Fibroblast of lung (primary cell): ENCODE measurements around the gene DYNLT4. TPM values are rescaled to one million over a fixed set of nuclear protein-coding genes. Genes with fewer than 3 reads are reported as not detected.

ENCODE experiments used
- DNase-seq, 2 donors: peaks; one replicate each; pipeline versions ENCODE4 v3.0.0 to v3.0.0-alpha.2; 2010; ENCODE audit warnings: low read depth in 2 of 2
- H2AFZ ChIP-seq: 2 replicates; pipeline ENCODE4 v1.5.1; 2012; ENCODE audit warnings: low read length, control low read depth, inconsistent platforms
- H3K27ac ChIP-seq: 2 replicates; pipeline ENCODE4 v1.5.1; 2011; ENCODE audit warnings: low read length, control low read depth; ENCODE audit not compliant: insufficient read depth
- H3K27me3 ChIP-seq: 2 replicates; pipeline ENCODE4 v1.5.1; 2011; ENCODE audit warnings: mild to moderate bottlenecking, low read length; ENCODE audit not compliant: control insufficient read depth, insufficient read depth
- H3K36me3 ChIP-seq: 2 replicates; pipeline ENCODE4 v1.5.1; 2011; ENCODE audit warnings: low read length; ENCODE audit not compliant: control insufficient read depth, insufficient read depth
- H3K4me1 ChIP-seq: 2 replicates; pipeline ENCODE4 v1.5.1; 2011; ENCODE audit warnings: low read length; ENCODE audit not compliant: control insufficient read depth, insufficient read depth; ENCODE audit errors: extremely low read depth
- H3K4me2 ChIP-seq: 2 replicates; pipeline ENCODE4 v1.5.1; 2011; ENCODE audit warnings: low read length, control low read depth; ENCODE audit not compliant: insufficient read depth; ENCODE audit errors: extremely low read depth
- H3K4me3 ChIP-seq, 4 experiments: fragments of 200-600 bp in 1 of 4; sonication (generic) in 1 of 4; replicated peaks in 1 of 4; 2 replicates each; pipeline ENCODE4 v1.5.1; 2011 to 2016; ENCODE audit warnings: low read length in 4 of 4, low read depth in 3 of 4, mild to moderate bottlenecking in 3 of 4, control low read depth in 2 of 4, inconsistent platforms in 1 of 4, mixed read lengths in 1 of 4; ENCODE audit not compliant: insufficient read depth in 1 of 4; ENCODE audit errors: control extremely low read depth in 1 of 4
- H3K79me2 ChIP-seq: 2 replicates; pipeline ENCODE4 v1.5.1; 2012; ENCODE audit warnings: mild to moderate bottlenecking, low read length, inconsistent platforms; ENCODE audit not compliant: control insufficient read depth, insufficient read depth
- H3K9ac ChIP-seq: 2 replicates; pipeline ENCODE4 v1.5.1; 2011; ENCODE audit warnings: mild to moderate bottlenecking, low read length, control low read depth; ENCODE audit not compliant: insufficient read depth
- H3K9me3 ChIP-seq: 2 replicates; pipeline ENCODE4 v1.5.1; 2012; ENCODE audit warnings: low read depth, low read length; ENCODE audit not compliant: control insufficient read depth, insufficient read depth
- H4K20me1 ChIP-seq: 2 replicates; pipeline ENCODE4 v1.5.1; 2011; ENCODE audit warnings: low read length; ENCODE audit not compliant: control insufficient read depth, insufficient read depth; ENCODE audit errors: extremely low read depth
- CTCF ChIP-seq, 2 donors: IDR thresholded peaks in 1 of 2; conservative IDR thresholded peaks in 1 of 2; 1 replicate in 1 of 2; 2 replicates in 1 of 2; pipeline ENCODE4 v1.5.1; 2011 to 2012; ENCODE audit warnings: low read length in 2 of 2, control low read depth in 1 of 2, inconsistent platforms in 1 of 2, low read depth in 1 of 2, mild to moderate bottlenecking in 1 of 2
- EZH2 ChIP-seq: IDR thresholded peaks from 2 replicates; pipeline ENCODE4 v1.5.1; 2012; ENCODE audit warnings: low read length, control low read depth, mild to moderate bottlenecking; ENCODE audit errors: missing control alignments
- polyA plus RNA-seq, 2 donors: library from polyadenylated mRNA; depleted of rRNA in 1 of 2; stranded (reverse) in 1 of 2; unstranded in 1 of 2; fragments of >200 nt; gene quantifications; 2 replicates each; pipeline ENCODE4 v1.2.1, GENCODE V29; 2011 to 2012; ENCODE audit warnings: missing spikeins in 1 of 2
- total RNA-seq: library from RNA; depleted of rRNA; stranded (reverse); fragments of >200 nt; gene quantifications from 2 replicates; pipeline ENCODE4 v1.2.1, GENCODE V29; 2014

The DYNLT4 gene
- total and polyA plus RNA-seq, 2 donors (not counting 1 experiment from before 2014, with no cell fraction given): 0.66 TPM; not detected in 1

- H3K4me1 ChIP-seq: no peaks in the 10 kb centered on the region
- H2AFZ ChIP-seq: no peak overlapping the region
- TF ChIP-seq EZH2: no peak
- no peak for TF ChIP-seq CTCF (conservative IDR thresholded peaks at IDR 0.05 in 1 of 2, IDR thresholded peaks at IDR 0.05 in 1 of 2; ENCODE audit: low read depth in 1 of 2, low read length in 2 of 2)
- no peaks in the 10 kb centered on the region for H3K9me3 ChIP-seq
- DNase-seq: no peak
- no peak overlapping the region for H3K27ac ChIP-seq
- no peaks in the 10 kb centered on the region for H3K27me3 ChIP-seq
- H3K4me3 ChIP-seq: no peak overlapping the region
- H3K9ac ChIP-seq: no peak overlapping the region
- no peaks in the 10 kb centered on the region for H3K79me2 ChIP-seq
- no peaks in the 10 kb centered on the region for H4K20me1 ChIP-seq
- peaks cover 2% of the 10 kb centered on the region for H3K36me3 ChIP-seq
- H3K4me2 ChIP-seq: no peak overlapping the region
These were observed 46.0 kb upstream of the DYNLT4 start for GRCh38 chr1:44853201-44853600.

GRCh38 chr1:44851308-44851707, 44.2 kb upstream of the DYNLT4 start:
- Histone ChIP-seq H3K4me1 (no peaks in the 10 kb centered on the region), H3K27ac (no peak overlapping the region), H4K20me1 (no peaks in the 10 kb centered on the region), H3K9ac (no peak overlapping the region), H3K4me3 (no peak overlapping the region), H3K79me2 (no peaks in the 10 kb centered on the region), H3K27me3 (no peaks in the 10 kb centered on the region), H3K36me3 (no peaks in the 10 kb centered on the region), H3K4me2 (no peak overlapping the region), H2AFZ (no peak overlapping the region), H3K9me3 (no peaks in the 10 kb centered on the region)
- TF ChIP-seq CTCF (conservative IDR thresholded peaks at IDR 0.05 in 1 of 2, IDR thresholded peaks at IDR 0.05 in 1 of 2; ENCODE audit: low read depth in 1 of 2, low read length in 2 of 2) (no peak), EZH2 (no peak)
- no peak for DNase-seq

- no peaks in the 10 kb centered on the region for H3K4me1 ChIP-seq
- H3K27ac ChIP-seq: no peak overlapping the region
- no peak overlapping the region for H3K9ac ChIP-seq
- no peak overlapping the region for H3K4me2 ChIP-seq
- no peaks in the 10 kb centered on the region for H3K27me3 ChIP-seq
- no peak overlapping the region for H2AFZ ChIP-seq
- H3K9me3 ChIP-seq: no peaks in the 10 kb centered on the region
- no peaks in the 10 kb centered on the region for H3K36me3 ChIP-seq
- TF ChIP-seq EZH2 (no peak), CTCF (conservative IDR thresholded peaks at IDR 0.05 in 1 of 2, IDR thresholded peaks at IDR 0.05 in 1 of 2; ENCODE audit: low read depth in 1 of 2, low read length in 2 of 2) (no peak)
- H4K20me1 ChIP-seq: no peaks in the 10 kb centered on the region
- no peak for DNase-seq
- H3K79me2 ChIP-seq: no peaks in the 10 kb centered on the region
- no peak overlapping the region for H3K4me3 ChIP-seq
These were observed 42.5 kb upstream of the DYNLT4 start for GRCh38 chr1:44849575-44850132.
